ENCODE measurements around the gene LYZL2.
"Not testable (repeated sequence)": the region's sequence is repeated elsewhere in the genome, so short reads cannot be mapped to it uniquely, and the experiment has no call there.

The LYZL2 gene

GRCh38 chr10:30629653-30630052 is at the start of gene LYZL2:
TSS of gene LYZL2 (minus strand) at chr10:30629753. CDS start at chr10:30626915, 2,838 bp downstream.
- H2AFZ ChIP-seq: no peak within 1 kb of the TSS
- no peaks in the 10 kb centered on the region for H3K9me3 ChIP-seq (ENCODE audit: control insufficient read depth, low read length)
- TF ChIP-seq CTCF (IDR thresholded peaks at IDR 0.05): no peak

GRCh38 chr10:30677616-30678015 is 48.1 kb upstream of the LYZL2 start:
- H3K79me2 ChIP-seq; H3K9ac ChIP-seq; H2AFZ ChIP-seq; H3K4me2 ChIP-seq (ENCODE audit: low read length); H3K27me3 ChIP-seq (ENCODE audit: control insufficient read depth, insufficient read depth, low read length); H3K4me3 ChIP-seq (ENCODE audit: low read depth, low read length); H3K36me3 ChIP-seq (ENCODE audit: control insufficient read depth, insufficient read depth, low read length); H3K27ac ChIP-seq; H3K4me1 ChIP-seq; H3K9me3 ChIP-seq (ENCODE audit: control insufficient read depth, low read length): not testable (repeated sequence)

More at GRCh38 chr10:30629653-30630052, at the start of gene LYZL2:
- no peak within 1 kb of the TSS for H3K4me3 ChIP-seq (ENCODE audit: low read depth, low read length)
- H3K27ac ChIP-seq: no peak within 1 kb of the TSS
- H3K36me3 ChIP-seq (ENCODE audit: control insufficient read depth, insufficient read depth, low read length): no peaks in the 10 kb centered on the region
- no peaks in the 10 kb centered on the region for H3K79me2 ChIP-seq
- no peak within 1 kb of the TSS for H3K9ac ChIP-seq
- no peaks in the 10 kb centered on the region for H3K4me1 ChIP-seq
- H3K4me2 ChIP-seq (ENCODE audit: low read length): no peak within 1 kb of the TSS
- H3K27me3 ChIP-seq (ENCODE audit: control insufficient read depth, insufficient read depth, low read length): no peaks in the 10 kb centered on the region

- H3K36me3 ChIP-seq (ENCODE audit: control insufficient read depth, insufficient read depth, low read length); H2AFZ ChIP-seq; H3K27ac ChIP-seq; H3K9ac ChIP-seq; H3K27me3 ChIP-seq (ENCODE audit: control insufficient read depth, insufficient read depth, low read length); H3K4me1 ChIP-seq; H3K4me2 ChIP-seq (ENCODE audit: low read length); H3K4me3 ChIP-seq (ENCODE audit: low read depth, low read length); H3K9me3 ChIP-seq (ENCODE audit: control insufficient read depth, low read length); H3K79me2 ChIP-seq: not testable (repeated sequence)
Measured at GRCh38 chr10:30677146-30677545, 47.6 kb upstream of the LYZL2 start.

GRCh38 chr10:30675791-30676718 is 46.5 kb upstream of the LYZL2 start:
- H3K27me3 ChIP-seq (ENCODE audit: control insufficient read depth, insufficient read depth, low read length): no peaks in the 10 kb centered on the region
- no peak overlapping the region for H3K4me2 ChIP-seq (ENCODE audit: low read length)
- no peak overlapping the region for H3K9ac ChIP-seq
- H3K9me3 ChIP-seq (ENCODE audit: control insufficient read depth, low read length): no peaks in the 10 kb centered on the region
- H3K4me1 ChIP-seq: no peaks in the 10 kb centered on the region
- H3K4me3 ChIP-seq (ENCODE audit: low read depth, low read length): no peak overlapping the region
- H2AFZ ChIP-seq: no peak overlapping the region
- TF ChIP-seq CTCF (IDR thresholded peaks at IDR 0.05): no peak
- no peak overlapping the region for H3K27ac ChIP-seq
- no peaks in the 10 kb centered on the region for H3K36me3 ChIP-seq (ENCODE audit: control insufficient read depth, insufficient read depth, low read length)
- H3K79me2 ChIP-seq: no peaks in the 10 kb centered on the region

GRCh38 chr10:30674796-30675195 is 45.2 kb upstream of the LYZL2 start:
- H3K4me2 ChIP-seq (ENCODE audit: low read length): no peak overlapping the region
- no peaks in the 10 kb centered on the region for H3K36me3 ChIP-seq (ENCODE audit: control insufficient read depth, insufficient read depth, low read length)
- H3K9ac ChIP-seq: no peak overlapping the region
- H3K4me1 ChIP-seq: no peaks in the 10 kb centered on the region
- H3K27ac ChIP-seq: no peak overlapping the region
- H3K4me3 ChIP-seq (ENCODE audit: low read depth, low read length): no peak overlapping the region
- TF ChIP-seq CTCF (IDR thresholded peaks at IDR 0.05): no peak
- no peak overlapping the region for H2AFZ ChIP-seq
- H3K9me3 ChIP-seq (ENCODE audit: control insufficient read depth, low read length): no peaks in the 10 kb centered on the region
- H3K79me2 ChIP-seq: no peaks in the 10 kb centered on the region
- no peaks in the 10 kb centered on the region for H3K27me3 ChIP-seq (ENCODE audit: control insufficient read depth, insufficient read depth, low read length)

GRCh38 chr10:30673262-30673661 is 43.7 kb upstream of the LYZL2 start:
- not testable (repeated sequence) for H3K27me3 ChIP-seq (ENCODE audit: control insufficient read depth, insufficient read depth, low read length); H3K4me3 ChIP-seq (ENCODE audit: low read depth, low read length); H3K9me3 ChIP-seq (ENCODE audit: control insufficient read depth, low read length); H3K79me2 ChIP-seq; H3K4me2 ChIP-seq (ENCODE audit: low read length); H2AFZ ChIP-seq; H3K36me3 ChIP-seq (ENCODE audit: control insufficient read depth, insufficient read depth, low read length); H3K9ac ChIP-seq; H3K27ac ChIP-seq; H3K4me1 ChIP-seq

- H3K36me3 ChIP-seq (ENCODE audit: control insufficient read depth, insufficient read depth, low read length); H2AFZ ChIP-seq; H3K4me1 ChIP-seq; H3K79me2 ChIP-seq; H3K4me2 ChIP-seq (ENCODE audit: low read length); H3K4me3 ChIP-seq (ENCODE audit: low read depth, low read length); H3K9ac ChIP-seq; H3K27ac ChIP-seq; H3K9me3 ChIP-seq (ENCODE audit: control insufficient read depth, low read length); H3K27me3 ChIP-seq (ENCODE audit: control insufficient read depth, insufficient read depth, low read length): not testable (repeated sequence)
Measured at GRCh38 chr10:30672338-30672737, 42.8 kb upstream of the LYZL2 start.

All from parathyroid adenoma (tissue), 2 donors.